GM12892 (cell line): ENCODE results near the gene TMEM132A.
"Not testable (repeated sequence)": the region's sequence is repeated elsewhere in the genome, so short reads cannot be mapped to it uniquely, and the experiment has no call there.

Source experiments
- DNase-seq: peaks from one replicate; pipeline ENCODE4 v3.0.0; 2011; ENCODE audit not compliant: insufficient read length
- FAIRE-seq: peaks from 2 replicates; lab custom pipeline; 2011; peaks lifted over from hg19 to GRCh38; lab: Jason Lieb, UNC
- POLR2A ChIP-seq: IDR thresholded peaks from 2 replicates; pipeline ENCODE4 v1.6.1; 2011; ENCODE audit warnings: low read depth, low read length, control low read depth
- POLR2AphosphoS5 ChIP-seq: IDR thresholded peaks from 2 replicates; pipeline ENCODE4 v1.6.1; 2011; ENCODE audit warnings: low read depth, low read length, control low read depth
- TAF1 ChIP-seq: IDR thresholded peaks from 2 replicates; pipeline ENCODE4 v1.6.1; 2011; ENCODE audit warnings: low read depth, mild to moderate bottlenecking, control low read depth, low read length, borderline replicate concordance

Gene TMEM132A

GRCh38 chr11:60970890-60971289, 46.6 kb downstream of the TMEM132A start:
- DNase-seq (no peak), FAIRE-seq (no peak)
- TF ChIP-seq TAF1 (no peak), POLR2AphosphoS5 (no peak), POLR2A (no peak)

- TF ChIP-seq TAF1, result no peak
- no peak for TF ChIP-seq POLR2AphosphoS5
- TF ChIP-seq POLR2A, result no peak
- no peak for FAIRE-seq
- no peak for DNase-seq
These were observed 47.3 kb downstream of the TMEM132A start, which contains the start of gene CD6 for GRCh38 chr11:60971520-60971919. Gene CD6, plus strand, starts transcription at chr11:60971680. Its CDS starts 186 bp downstream, at chr11:60971866.

DNA sequence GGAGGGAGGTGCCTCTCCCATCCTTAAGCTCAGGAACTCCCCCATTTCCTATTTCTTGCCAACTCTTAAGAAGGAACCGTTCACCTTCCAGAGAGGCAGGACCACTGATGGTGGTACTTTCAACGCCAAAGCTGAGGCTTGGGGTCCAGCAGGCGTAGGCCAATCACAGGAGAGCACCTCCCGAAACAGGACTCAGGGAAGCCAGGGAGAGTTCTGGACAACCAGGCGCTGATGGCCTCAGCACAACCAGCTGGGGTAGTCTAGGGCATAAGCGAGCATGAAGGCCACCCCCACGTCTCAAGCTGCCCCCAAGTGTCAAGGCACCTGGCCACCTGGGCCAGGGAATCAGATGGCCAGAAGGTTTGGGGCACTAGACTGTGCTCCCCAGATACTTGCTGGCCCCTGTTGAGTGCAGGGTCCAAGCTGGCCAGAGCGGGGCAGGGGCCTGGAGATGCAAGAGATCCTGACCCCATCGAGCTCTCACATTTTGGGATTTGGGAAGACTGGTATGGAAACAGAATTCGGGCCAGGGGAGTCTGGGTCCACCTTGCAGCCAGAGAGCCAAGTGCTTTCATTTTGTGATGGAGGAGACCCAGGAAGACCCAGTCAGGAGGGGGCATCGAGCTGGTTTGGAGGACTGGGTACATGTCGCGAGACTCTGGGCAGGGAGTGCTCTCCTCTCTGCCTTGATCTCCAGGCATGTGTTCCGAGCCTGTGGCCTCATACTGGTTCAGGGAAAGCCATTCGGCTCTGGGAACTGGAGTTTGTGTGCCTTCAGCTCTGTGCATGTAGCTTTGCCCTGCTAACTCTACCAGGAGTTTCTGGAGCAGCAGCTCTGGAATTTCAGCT, 48.1 kb downstream of the TMEM132A start:
- no peak for TF ChIP-seq POLR2AphosphoS5
- TF ChIP-seq TAF1, result no peak
- TF ChIP-seq POLR2A, result no peak
- FAIRE-seq, result no peak
- no peak for DNase-seq

DNA sequence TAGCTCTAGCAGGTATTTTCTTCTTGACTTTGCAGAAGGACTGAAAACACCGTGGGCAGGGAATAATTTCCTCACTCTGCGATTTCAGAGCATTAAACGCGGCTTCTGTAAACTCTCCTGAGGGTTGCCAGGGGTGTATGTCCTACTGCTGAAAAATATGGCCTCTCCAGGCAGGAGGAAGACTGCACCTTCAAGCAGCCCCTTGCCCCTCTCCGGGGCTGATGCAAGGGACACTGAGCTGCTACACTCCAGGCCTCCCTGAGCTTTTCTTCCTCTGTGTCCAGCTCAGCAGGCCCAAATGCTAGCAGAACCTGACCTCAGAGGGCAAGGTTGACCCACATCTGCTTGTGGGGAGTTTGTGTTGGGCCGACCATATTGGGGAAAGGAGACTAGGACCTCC, 49.4 kb downstream of the TMEM132A start:
- no peak for DNase-seq
- no peak for FAIRE-seq
- TF ChIP-seq POLR2AphosphoS5 (no peak), POLR2A (no peak), TAF1 (no peak)

GRCh38 chr11:60974316-60974715, 50.1 kb downstream of the TMEM132A start:
- not testable (repeated sequence) for FAIRE-seq, DNase-seq

DNA sequence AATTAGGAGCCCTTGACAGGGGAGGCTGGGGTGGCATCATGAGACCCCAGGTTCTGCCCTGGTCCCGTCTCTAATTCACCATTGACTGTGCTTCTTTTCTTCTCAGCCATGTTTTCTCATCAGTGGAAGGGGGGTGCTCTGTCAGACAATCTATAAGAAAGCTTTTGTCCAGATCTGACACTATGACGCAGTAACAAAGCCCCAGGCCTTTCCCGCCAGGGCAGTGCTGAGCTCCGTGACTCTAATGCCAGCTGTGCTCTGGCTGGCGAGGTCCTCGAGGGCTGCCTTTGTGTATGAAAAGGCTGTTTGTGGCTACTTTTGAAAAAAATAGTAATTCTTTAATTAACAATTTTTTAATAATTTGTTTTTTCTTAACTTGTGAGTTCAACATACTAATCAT, 50.5 kb downstream of the TMEM132A start:
- DNase-seq (no peak), FAIRE-seq (no peak)
- TF ChIP-seq TAF1 (no peak), POLR2AphosphoS5 (no peak)

DNA sequence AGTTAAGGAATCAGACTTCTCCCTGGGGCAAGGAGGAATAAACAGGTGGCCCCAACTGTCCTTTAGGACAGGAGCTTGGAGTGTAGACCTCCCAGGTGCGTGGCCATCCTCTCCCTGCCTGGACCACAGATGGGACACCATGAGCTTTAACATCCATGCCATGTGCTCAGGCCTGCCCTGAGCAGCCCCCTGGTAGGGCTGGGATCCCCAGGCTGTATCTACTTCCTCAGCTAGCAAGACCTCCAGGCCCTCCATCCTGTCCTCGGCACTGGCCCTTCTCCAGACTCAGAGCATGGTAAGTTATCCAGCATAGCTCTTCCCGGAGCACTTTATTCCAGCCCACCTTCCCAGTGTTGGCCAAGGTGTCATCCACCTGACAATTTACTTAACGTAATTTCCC, 53.0 kb downstream of the TMEM132A start:
- FAIRE-seq (no peak), DNase-seq (no peak)
- TF ChIP-seq TAF1 (no peak), POLR2AphosphoS5 (no peak), POLR2A (no peak)

GRCh38 chr11:60977836-60978235, 53.6 kb downstream of the TMEM132A start:
- FAIRE-seq (no peak), DNase-seq (no peak)
- TF ChIP-seq POLR2A (no peak), POLR2AphosphoS5 (no peak), TAF1 (no peak)

DNA sequence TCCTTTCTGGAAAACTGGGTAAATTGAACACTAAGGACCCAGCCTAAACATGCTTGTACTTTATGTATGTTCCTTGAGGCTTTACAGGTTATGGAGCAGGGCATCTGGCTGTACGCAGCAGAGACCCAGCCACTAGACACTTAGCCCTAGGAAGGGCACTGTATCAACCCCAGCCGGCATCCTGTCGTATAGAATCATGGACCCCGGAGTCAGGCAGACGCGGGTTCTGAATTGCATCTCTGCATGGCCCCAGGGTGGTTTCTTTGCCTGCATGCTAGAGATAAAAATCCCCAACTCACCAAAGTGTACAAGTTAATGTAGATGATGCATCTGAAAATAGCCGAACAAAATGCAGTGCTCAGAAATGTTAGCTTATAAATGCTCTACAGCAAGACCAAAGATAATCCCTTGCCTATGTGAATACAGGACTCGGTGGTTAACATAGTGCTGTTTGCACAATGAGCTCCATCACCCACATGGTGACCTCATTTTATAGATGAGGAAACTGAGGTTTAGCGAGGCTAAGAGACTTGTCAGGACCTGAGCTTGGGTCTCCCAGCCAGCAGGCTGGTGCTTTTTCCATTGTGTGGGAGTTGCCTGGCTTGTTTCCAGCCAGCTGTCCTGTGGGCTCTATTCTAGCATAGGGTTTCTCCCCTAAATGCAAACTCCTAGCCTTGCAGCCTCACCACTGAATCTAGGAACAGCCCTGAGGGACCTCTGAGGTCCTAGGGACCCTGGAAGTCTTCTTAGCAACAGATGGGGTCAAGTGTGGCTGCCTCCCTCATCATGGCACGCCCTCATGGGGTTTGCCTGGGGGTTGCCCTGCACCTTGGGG, 54.5 kb downstream of the TMEM132A start:
- DNase-seq (no peak), FAIRE-seq (peak; percentile 91)
- TF ChIP-seq TAF1, result no peak
- TF ChIP-seq POLR2A, result no peak
- no peak for TF ChIP-seq POLR2AphosphoS5

- FAIRE-seq, result no peak
- no peak for DNase-seq
- TF ChIP-seq POLR2A (no peak), TAF1 (no peak)
These were observed 57.3 kb downstream of the TMEM132A start for GRCh38 chr11:60981515-60981914.

DNA sequence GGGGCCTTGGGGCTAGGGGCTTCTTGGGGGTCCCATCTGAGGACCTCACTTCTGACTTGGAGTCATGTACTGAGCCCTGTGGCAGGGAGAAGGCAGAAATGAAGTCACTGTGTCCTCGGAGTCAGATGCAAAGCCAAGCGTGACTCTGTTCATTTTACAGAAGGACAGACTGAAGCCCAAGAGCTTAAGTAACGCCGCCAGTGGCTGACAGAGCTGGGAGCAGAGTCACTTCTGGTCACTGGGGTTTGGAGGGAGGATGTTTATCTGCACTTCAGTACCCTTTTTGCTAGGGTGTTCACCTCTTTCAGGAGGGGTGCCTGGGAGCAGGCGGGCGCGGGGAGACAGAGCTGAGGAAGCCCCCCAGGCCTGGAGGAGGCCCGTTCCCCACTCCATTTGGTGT, 57.9 kb downstream of the TMEM132A start:
- DNase-seq (no peak), FAIRE-seq (no peak)
- TF ChIP-seq TAF1 (no peak), POLR2AphosphoS5 (no peak), POLR2A (no peak)

- FAIRE-seq, result no peak
- no peak for DNase-seq
- TF ChIP-seq POLR2A (no peak), POLR2AphosphoS5 (no peak), TAF1 (no peak)
These were observed 59.9 kb downstream of the TMEM132A start for GRCh38 chr11:60984149-60984548.
